ENCODE data around the gene CDK6.

DNA sequence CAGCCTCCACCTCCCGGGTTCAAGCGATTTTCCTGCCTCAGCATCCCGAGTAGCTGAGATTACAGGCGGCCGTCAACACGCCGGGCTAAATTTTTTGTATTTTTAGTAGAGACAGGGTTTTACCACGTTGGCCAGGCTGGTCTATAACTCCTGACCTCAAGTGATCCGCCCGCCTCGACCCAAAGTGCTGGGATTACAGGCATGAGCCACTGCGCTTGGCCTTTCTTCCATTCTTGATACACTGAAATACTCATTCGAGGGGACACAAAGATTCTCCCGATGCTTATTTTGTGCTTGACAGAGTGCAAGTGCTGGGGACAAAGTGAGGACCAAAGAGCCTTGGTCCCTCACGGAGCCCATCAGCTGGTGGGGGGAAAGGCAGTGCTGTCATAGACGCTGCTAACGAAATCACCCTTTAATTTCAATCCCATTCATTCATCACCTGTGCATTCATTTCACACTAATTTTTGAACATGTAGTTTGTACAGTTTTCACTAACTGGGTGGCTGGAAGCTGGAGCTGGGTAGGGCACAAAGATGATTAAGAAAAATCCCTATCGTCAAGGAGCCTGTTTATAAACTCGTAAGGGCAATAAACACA, 245.6 kb downstream of the CDK6 start:
- TF ChIP-seq, protein P1, sequence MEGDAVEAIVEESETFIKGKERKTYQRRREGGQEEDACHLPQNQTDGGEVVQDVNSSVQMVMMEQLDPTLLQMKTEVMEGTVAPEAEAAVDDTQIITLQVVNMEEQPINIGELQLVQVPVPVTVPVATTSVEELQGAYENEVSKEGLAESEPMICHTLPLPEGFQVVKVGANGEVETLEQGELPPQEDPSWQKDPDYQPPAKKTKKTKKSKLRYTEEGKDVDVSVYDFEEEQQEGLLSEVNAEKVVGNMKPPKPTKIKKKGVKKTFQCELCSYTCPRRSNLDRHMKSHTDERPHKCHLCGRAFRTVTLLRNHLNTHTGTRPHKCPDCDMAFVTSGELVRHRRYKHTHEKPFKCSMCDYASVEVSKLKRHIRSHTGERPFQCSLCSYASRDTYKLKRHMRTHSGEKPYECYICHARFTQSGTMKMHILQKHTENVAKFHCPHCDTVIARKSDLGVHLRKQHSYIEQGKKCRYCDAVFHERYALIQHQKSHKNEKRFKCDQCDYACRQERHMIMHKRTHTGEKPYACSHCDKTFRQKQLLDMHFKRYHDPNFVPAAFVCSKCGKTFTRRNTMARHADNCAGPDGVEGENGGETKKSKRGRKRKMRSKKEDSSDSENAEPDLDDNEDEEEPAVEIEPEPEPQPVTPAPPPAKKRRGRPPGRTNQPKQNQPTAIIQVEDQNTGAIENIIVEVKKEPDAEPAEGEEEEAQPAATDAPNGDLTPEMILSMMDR (IDR thresholded peaks at IDR 0.05): no peak
- no peak for TF ChIP-seq POLR2A (IDR thresholded peaks at IDR 0.05)

Measured in right lobe of liver (tissue), 4 donors.